CD4-positive, CD25-positive, alpha-beta regulatory T cell (primary cell): ENCODE data around the gene SCN1A. TPM values are rescaled to one million over a fixed set of nuclear protein-coding genes. Genes with fewer than 3 reads are reported as not detected.

Experiments
- ATAC-seq, 2 donors: fragments of 150-1000 bp; cut with Tn5 transposase; one replicate each; pipeline ENCODE4 v1.10.0; 2021; ENCODE audit warnings: low read depth in 2 of 2, moderate number of reproducible peaks in 2 of 2, moderate library complexity in 1 of 2
- DNase-seq, 3 donors: peaks; one replicate each; pipeline versions ENCODE4 v3.0.0 to v3.0.0-alpha.2; 2012 to 2022; ENCODE audit warnings: mixed read lengths in 1 of 3
- H3K27ac ChIP-seq: one replicate; pipeline ENCODE4 v1.7.0; 2013; ENCODE audit warnings: mild to moderate bottlenecking, low read length; ENCODE audit not compliant: insufficient read depth, poor library complexity, severe bottlenecking
- H3K27me3 ChIP-seq: one replicate; pipeline ENCODE4 v1.7.0; 2013; ENCODE audit warnings: low read length; ENCODE audit not compliant: control insufficient read depth, insufficient read depth
- H3K36me3 ChIP-seq: one replicate; pipeline ENCODE4 v1.7.0; 2013; ENCODE audit warnings: mild to moderate bottlenecking, low read length, moderate library complexity; ENCODE audit not compliant: control insufficient read depth, insufficient read depth
- H3K4me1 ChIP-seq: 2 replicates; pipeline ENCODE4 v1.7.0; 2013; ENCODE audit warnings: mild to moderate bottlenecking, low read length; ENCODE audit not compliant: insufficient read depth, control insufficient read depth, poor library complexity, severe bottlenecking
- H3K4me3 ChIP-seq: one replicate; pipeline ENCODE4 v1.7.0; 2013; ENCODE audit warnings: low read depth, mild to moderate bottlenecking, low read length, moderate library complexity
- H3K9me3 ChIP-seq, 2 experiments: 1 replicate in 1 of 2; 2 replicates in 1 of 2; pipeline ENCODE4 v1.7.0; 2013; ENCODE audit warnings: low read length in 2 of 2, mild to moderate bottlenecking in 1 of 2, moderate library complexity in 1 of 2; ENCODE audit not compliant: control insufficient read depth in 2 of 2
- H3K27ac Mint-ChIP-seq, 3 donors: one replicate each; pipeline ENCODE4 v1.8.0; 2020 to 2022; ENCODE audit warnings: mild to moderate bottlenecking in 3 of 3, mixed read lengths in 3 of 3, moderate library complexity in 2 of 3
- H3K27me3 Mint-ChIP-seq: one replicate; pipeline ENCODE4 v1.8.0; 2022; ENCODE audit warnings: mild to moderate bottlenecking, mixed read lengths
- H3K36me3 Mint-ChIP-seq: one replicate; pipeline ENCODE4 v1.8.0; 2020; ENCODE audit warnings: mixed read lengths
- H3K4me1 Mint-ChIP-seq, 4 donors: one replicate each; pipeline ENCODE4 v1.8.0; 2020 to 2022; ENCODE audit warnings: mixed read lengths in 4 of 4, mild to moderate bottlenecking in 1 of 4
- H3K4me3 Mint-ChIP-seq, 4 donors: one replicate each; pipeline ENCODE4 v1.8.0; 2020 to 2022; ENCODE audit warnings: mild to moderate bottlenecking in 4 of 4, mixed read lengths in 4 of 4, moderate library complexity in 3 of 4
- H3K9me3 Mint-ChIP-seq, 7 donors: one replicate each; pipeline ENCODE4 v1.8.0; 2020 to 2022; ENCODE audit warnings: mixed read lengths in 7 of 7, mild to moderate bottlenecking in 3 of 7, moderate library complexity in 2 of 7
- polyA plus RNA-seq, 4 donors: library from polyadenylated mRNA; unstranded; fragments of 300-500 nt; fragmentation: Illumina TruSeq; gene quantifications; one replicate each; pipeline ENCODE4 v1.2.3, GENCODE V29; 2021
- total RNA-seq: library from RNA; stranded (reverse); gene quantifications from one replicate; pipeline ENCODE4 v1.2.3, GENCODE V29; 2022

SCN1A gene
- total and polyA plus RNA-seq, 5 donors from 2014 or later: not detected

DNA sequence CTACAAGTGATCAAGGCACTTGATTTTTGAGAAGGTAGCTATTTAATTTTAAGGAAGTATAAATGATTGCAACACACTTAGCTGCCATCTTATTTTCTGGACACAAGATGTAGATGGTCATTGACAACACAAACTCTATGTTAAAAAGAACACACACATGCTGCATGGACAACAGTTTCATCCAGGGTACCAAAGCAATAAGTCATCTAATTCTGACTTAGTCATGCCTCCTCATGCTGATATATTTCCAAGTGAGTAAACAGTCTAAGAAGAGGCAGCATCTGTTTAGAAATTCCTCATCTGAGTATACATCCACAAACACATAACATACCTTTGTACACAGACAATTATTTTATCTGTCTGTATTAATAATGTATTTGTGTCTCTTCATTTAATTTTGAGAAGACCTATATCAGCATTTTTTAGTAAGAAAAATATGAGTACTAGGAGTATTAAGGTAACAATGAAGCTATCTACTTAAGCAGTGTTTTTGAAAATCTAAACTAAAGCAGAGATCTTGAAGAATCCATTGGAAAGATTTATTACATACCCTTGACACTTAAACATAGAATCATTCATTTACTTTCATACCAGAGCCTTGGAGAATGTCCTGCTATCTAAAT is 84.9 kb downstream of the SCN1A start:
- Histone ChIP-seq H3K27ac (no peak overlapping the region), H3K4me1 (no peaks in the 10 kb centered on the region), H3K27me3 (no peaks in the 10 kb centered on the region), H3K9me3 (no peaks in the 10 kb centered on the region), H3K4me3 (no peak overlapping the region), H3K36me3 (no peaks in the 10 kb centered on the region)
- DNase-seq (no peak), ATAC-seq (no peak)
- no peak overlapping the region for H3K4me3 Mint-ChIP-seq
- H3K27me3 Mint-ChIP-seq: no peaks in the 10 kb centered on the region
- H3K9me3 Mint-ChIP-seq: no peaks in the 10 kb centered on the region
- no peaks in the 10 kb centered on the region for H3K36me3 Mint-ChIP-seq
- no peaks in the 10 kb centered on the region for H3K4me1 Mint-ChIP-seq
- H3K27ac Mint-ChIP-seq: no peak overlapping the region

DNA sequence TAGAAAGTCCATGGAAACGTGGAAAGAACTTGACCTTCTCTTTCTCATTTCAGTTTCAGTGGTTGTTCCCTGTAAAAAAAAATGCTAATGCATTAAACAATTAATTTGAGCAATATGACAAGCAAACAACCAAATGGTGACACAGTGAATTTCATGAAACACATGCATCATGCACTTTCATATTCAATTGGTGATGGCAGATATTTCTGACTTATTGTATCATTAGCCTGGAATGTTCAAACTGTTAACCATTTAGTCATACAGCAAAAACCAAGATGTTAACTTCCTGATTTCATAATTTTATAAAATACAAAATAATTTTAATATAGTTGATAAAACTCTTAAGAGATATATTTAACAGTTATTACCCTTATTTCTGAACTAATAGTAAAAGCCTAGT is 85.5 kb downstream of the SCN1A start:
- Mint-ChIP-seq H3K4me3 (no peak overlapping the region), H3K9me3 (peaks cover 0 to 2% (median 0%) of the 10 kb centered on the region in 7 donors), H3K36me3 (no peaks in the 10 kb centered on the region), H3K27ac (no peak overlapping the region), H3K4me1 (no peaks in the 10 kb centered on the region), H3K27me3 (no peaks in the 10 kb centered on the region)
- Histone ChIP-seq H3K27ac (no peak overlapping the region), H3K27me3 (no peaks in the 10 kb centered on the region), H3K4me3 (no peak overlapping the region), H3K36me3 (no peaks in the 10 kb centered on the region), H3K9me3 (no peaks in the 10 kb centered on the region), H3K4me1 (no peaks in the 10 kb centered on the region)
- ATAC-seq (no peak), DNase-seq (no peak)

- ATAC-seq (no peak), DNase-seq (no peak)
- Histone ChIP-seq H3K27me3 (no peaks in the 10 kb centered on the region), H3K4me3 (no peak overlapping the region), H3K4me1 (no peaks in the 10 kb centered on the region), H3K9me3 (no peaks in the 10 kb centered on the region), H3K27ac (no peak overlapping the region), H3K36me3 (no peaks in the 10 kb centered on the region)
- Mint-ChIP-seq H3K36me3 (no peaks in the 10 kb centered on the region), H3K9me3 (peaks cover 0 to 2% (median 0%) of the 10 kb centered on the region in 7 donors), H3K27ac (no peak overlapping the region), H3K27me3 (no peaks in the 10 kb centered on the region), H3K4me1 (no peaks in the 10 kb centered on the region), H3K4me3 (no peak overlapping the region)
Measured at GRCh38 chr2:166041613-166042012, 86.2 kb downstream of the SCN1A start.

GRCh38 chr2:166032361-166032760 is 95.5 kb downstream of the SCN1A start:
- Mint-ChIP-seq H3K9me3 (no peaks in the 10 kb centered on the region), H3K4me3 (no peak overlapping the region), H3K36me3 (no peaks in the 10 kb centered on the region), H3K27ac (no peak overlapping the region), H3K27me3 (no peaks in the 10 kb centered on the region), H3K4me1 (no peaks in the 10 kb centered on the region)
- Histone ChIP-seq H3K4me1 (no peaks in the 10 kb centered on the region), H3K36me3 (no peaks in the 10 kb centered on the region), H3K27ac (no peak overlapping the region), H3K27me3 (no peaks in the 10 kb centered on the region), H3K9me3 (no peaks in the 10 kb centered on the region), H3K4me3 (no peak overlapping the region)
- no peak for ATAC-seq
- no peak for DNase-seq

DNA sequence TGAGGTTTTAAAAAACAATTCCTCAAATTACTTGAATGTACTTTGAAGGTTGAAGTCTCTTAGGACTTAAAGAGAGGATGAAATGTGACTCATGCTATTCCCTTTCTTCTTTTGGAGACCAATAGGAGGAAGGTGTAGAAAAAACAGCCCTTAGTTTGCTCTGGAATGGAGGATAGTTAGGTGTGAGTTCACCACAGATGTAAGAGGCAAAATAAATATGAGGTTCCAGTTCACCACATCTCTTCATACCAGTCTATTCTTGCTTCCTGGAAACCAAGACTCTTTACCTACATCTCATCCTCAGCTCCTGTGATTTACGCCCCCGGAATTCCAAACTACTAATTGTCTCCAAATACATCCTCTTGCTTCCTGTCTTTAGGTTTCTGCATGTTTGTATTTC is 96.8 kb downstream of the SCN1A start:
- H3K27ac Mint-ChIP-seq: no peak overlapping the region
- no peak for ATAC-seq
- no peak overlapping the region for H3K4me3 Mint-ChIP-seq

GRCh38 chr2:166025313-166025712 is 102.5 kb downstream of the SCN1A start:
- Mint-ChIP-seq H3K4me3 (no peak overlapping the region), H3K4me1 (no peaks in the 10 kb centered on the region), H3K9me3 (no peaks in the 10 kb centered on the region), H3K36me3 (no peaks in the 10 kb centered on the region), H3K27me3 (no peaks in the 10 kb centered on the region), H3K27ac (no peak overlapping the region)
- no peak overlapping the region for H3K27ac ChIP-seq
- no peak for DNase-seq
- H3K27me3 ChIP-seq: no peaks in the 10 kb centered on the region
- H3K4me1 ChIP-seq: no peaks in the 10 kb centered on the region
- no peak overlapping the region for H3K4me3 ChIP-seq
- H3K36me3 ChIP-seq: no peaks in the 10 kb centered on the region
- ATAC-seq: peak in 1 of 2 donors; percentile 11
- no peaks in the 10 kb centered on the region for H3K9me3 ChIP-seq

More for the DNA sequence above, 96.8 kb downstream of the SCN1A start:
- Histone ChIP-seq H3K4me3 (no peak overlapping the region), H3K9me3 (no peaks in the 10 kb centered on the region), H3K36me3 (no peaks in the 10 kb centered on the region), H3K27ac (no peak overlapping the region), H3K27me3 (no peaks in the 10 kb centered on the region), H3K4me1 (no peaks in the 10 kb centered on the region)
- Mint-ChIP-seq H3K4me1 (no peaks in the 10 kb centered on the region), H3K27me3 (no peaks in the 10 kb centered on the region), H3K9me3 (no peaks in the 10 kb centered on the region), H3K36me3 (no peaks in the 10 kb centered on the region)
- DNase-seq: no peak

- no peaks in the 10 kb centered on the region for H3K27me3 ChIP-seq
- no peak for DNase-seq
- H3K36me3 Mint-ChIP-seq: no peaks in the 10 kb centered on the region
- peaks cover 0 to 1% (median 0%) of the 10 kb centered on the region in 7 donors for H3K9me3 Mint-ChIP-seq
- H3K27me3 Mint-ChIP-seq: no peaks in the 10 kb centered on the region
- H3K27ac ChIP-seq: no peak overlapping the region
- no peaks in the 10 kb centered on the region for H3K4me1 Mint-ChIP-seq
- H3K9me3 ChIP-seq: no peaks in the 10 kb centered on the region
- H3K4me3 Mint-ChIP-seq: no peak overlapping the region
- H3K4me1 ChIP-seq: no peaks in the 10 kb centered on the region
- H3K36me3 ChIP-seq: no peaks in the 10 kb centered on the region
- H3K27ac Mint-ChIP-seq: no peak overlapping the region
- no peak for ATAC-seq
- H3K4me3 ChIP-seq: no peak overlapping the region
Measured at GRCh38 chr2:166017208-166017607, 110.6 kb downstream of the SCN1A start.

GRCh38 chr2:166013878-166014277 is 113.9 kb downstream of the SCN1A start:
- Histone ChIP-seq H3K4me3 (no peak overlapping the region), H3K27ac (no peak overlapping the region), H3K4me1 (no peaks in the 10 kb centered on the region), H3K27me3 (no peaks in the 10 kb centered on the region), H3K36me3 (no peaks in the 10 kb centered on the region), H3K9me3 (no peaks in the 10 kb centered on the region)
- Mint-ChIP-seq H3K9me3 (peaks cover 0 to 1% (median 0%) of the 10 kb centered on the region in 7 donors), H3K4me3 (no peak overlapping the region), H3K36me3 (no peaks in the 10 kb centered on the region), H3K27me3 (no peaks in the 10 kb centered on the region), H3K4me1 (no peaks in the 10 kb centered on the region), H3K27ac (no peak overlapping the region)
- DNase-seq (no peak), ATAC-seq (no peak)
